Effector CD8-positive, alpha-beta T cell (primary cell): ENCODE measurements around the gene GALK1.
"Not testable (repeated sequence)": the region's sequence is repeated elsewhere in the genome, so short reads cannot be mapped to it uniquely, and the experiment has no call there.

Source experiments
- DNase-seq: peaks from one replicate; lab custom pipeline; 2025; lab: John Stamatoyannopoulos, UW

GALK1 gene

DNA sequence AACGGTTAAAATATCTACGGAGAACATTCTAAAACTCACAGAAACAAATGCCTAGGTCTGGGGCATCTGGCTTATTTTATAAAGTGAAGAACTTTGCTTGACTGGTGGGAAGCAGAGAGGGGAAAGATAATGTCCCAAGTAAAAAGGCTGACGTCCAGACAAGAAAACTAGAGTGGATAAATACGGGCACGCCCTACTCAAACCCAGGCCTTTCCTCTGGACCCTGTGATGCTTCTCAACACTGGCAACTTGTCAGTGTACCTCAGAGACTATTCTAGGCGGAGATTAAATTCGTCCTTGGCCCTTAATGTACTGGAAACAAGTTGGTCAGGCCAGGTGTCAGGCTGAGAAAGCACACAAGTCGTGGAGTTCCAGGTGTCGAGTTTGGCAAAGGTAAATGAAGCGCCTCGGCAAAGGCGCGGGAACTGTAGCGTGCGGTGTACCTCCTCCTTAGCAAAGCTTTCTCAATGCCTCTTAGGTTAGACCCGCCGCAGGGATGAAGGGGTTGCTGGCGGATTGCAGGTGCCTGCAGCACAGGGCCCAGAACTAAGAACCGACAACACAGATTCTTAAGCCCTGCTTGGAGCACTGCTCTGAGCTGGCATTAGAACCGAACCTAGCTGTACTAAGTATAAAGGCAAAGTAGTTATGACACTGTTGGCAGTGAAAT is 18.9 kb upstream of the GALK1 start:
- no peak for DNase-seq

- no peak for DNase-seq
These were observed 18.2 kb upstream of the GALK1 start for GRCh38 chr17:75783069-75783783.

DNA sequence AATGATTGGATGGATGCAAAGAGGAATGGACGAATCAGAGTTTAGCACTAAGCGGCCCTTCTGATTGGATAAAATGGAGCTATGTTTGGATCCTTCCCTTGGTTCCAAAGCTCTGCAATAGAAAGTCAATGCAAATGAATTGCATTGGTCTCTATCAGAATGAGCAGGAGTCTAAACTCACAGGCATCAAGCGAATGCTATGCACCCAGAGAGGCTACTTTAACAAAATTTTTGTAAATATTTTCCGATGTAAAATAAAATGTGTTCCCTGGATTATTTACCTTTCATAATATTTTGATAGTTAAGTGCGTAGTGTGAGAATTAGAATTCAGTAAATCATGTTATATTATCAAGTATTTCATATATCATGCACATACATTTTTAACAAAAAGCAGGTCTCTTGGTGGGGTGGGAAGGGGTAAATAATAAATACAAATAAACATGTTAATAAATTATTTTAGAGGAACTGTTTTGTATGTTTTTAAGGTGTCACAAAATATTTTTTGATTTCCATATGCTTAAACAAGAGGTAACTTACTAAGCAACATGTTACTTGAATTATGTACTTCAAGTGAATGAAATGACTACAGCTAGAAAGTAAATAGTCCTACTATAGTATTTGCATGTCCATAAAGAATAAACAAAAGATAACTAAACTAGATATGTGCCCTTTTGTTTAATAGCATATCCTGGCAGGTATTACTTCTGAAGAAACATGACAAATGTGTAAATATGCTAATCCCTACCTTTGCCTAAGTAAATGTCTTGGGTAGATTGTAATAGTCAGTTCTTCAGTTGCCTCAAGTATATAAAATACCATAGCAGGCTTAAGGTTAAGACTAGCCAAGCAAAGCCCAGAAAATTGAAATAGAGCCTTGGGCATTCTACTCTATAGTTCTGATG is 15.2 kb upstream of the GALK1 start:
- DNase-seq = no peak

DNA sequence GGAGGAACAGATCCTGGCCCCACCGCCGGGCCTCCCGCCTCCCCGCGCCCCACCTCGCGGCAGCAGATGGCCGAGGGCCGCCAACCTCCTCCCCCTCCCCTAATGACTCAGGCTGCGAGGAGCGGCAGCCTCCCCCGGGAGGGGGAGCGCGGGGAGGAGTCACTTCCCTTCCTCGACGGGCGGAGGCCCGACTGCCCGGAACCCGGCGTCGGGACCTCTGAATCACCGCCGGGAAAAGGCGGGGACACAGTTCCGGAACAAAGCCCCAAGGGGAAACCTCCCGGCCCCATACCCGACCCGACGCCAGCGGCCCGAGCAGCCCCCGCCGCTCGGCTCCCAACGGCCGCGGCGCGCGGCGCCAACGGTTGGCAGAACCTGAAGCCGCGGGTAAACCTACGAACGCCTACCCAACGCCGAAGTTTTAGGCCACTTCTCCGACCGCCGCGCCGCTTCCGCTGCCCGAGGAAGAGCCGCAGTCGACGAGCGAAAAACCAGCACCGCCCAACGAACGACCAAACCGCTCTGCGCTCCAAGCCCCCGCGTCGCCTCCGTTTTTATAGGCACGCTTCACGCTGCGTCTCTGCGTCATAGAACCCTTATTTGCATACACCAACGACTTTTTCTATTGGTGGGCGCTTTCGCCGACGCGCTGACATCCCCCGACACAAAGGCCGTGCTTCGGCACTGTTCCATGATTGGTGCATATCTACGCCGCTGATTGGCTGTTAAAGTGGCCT is 14.4 kb upstream of the GALK1 start:
- DNase-seq = peak; percentile 91

DNA sequence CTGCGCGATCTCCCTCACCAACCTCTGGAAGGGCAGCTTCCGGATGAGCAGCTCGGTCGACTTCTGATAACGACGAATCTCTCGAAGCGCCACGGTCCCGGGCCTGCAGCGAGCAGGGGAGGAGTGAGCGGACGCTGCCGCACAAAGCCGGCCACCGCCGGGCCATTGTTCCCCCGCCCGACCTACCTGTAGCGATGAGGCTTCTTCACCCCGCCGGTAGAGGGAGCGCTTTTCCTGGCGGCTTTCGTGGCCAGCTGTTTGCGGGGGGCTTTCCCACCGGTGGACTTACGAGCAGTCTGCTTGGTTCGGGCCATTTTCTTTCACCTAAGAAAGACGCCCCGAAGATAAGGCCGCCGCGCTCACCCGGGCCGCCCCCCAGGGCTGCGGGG is 13.9 kb upstream of the GALK1 start:
- DNase-seq = peak; percentile 67

DNA sequence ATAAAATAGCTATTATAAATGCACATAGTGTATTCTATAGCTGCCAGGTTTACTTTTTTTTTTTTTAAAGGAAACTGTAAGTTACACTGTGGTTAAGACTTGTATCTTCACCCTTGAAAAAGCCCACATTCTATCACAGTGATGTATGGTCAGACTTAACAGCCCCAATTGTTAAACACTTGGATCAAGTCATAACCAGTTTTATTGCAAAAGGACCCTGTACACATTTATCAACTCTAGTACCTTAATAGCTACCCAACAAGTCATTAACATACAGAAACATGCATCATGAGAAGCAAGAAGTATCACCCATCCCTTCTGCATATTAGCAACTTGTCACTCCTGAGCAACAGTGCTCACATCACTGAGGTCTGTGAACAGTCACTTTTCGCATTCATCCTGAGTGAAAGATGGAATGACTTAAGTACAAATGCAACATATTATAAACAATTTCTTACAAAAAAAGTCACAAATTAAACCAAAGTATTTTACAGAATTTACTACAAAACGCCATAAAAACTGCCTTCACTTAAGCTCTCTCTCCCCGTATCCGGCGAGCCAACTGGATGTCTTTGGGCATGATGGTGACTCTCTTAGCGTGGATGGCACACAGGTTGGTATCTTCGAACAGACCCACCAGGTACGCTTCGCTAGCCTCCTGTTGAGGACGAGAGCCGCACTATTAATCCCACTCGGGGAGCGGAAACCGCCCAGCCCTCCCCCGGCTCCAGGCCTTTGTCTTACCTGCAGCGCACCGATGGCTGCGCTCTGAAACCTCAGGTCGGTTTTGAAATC is 13.3 kb upstream of the GALK1 start:
- not testable (repeated sequence) for DNase-seq

- DNase-seq = no peak
These were observed 12.4 kb upstream of the GALK1 start for GRCh38 chr17:75777296-75777922.

GRCh38 chr17:75776386-75777295 is 11.6 kb upstream of the GALK1 start:
- no peak for DNase-seq

GRCh38 chr17:75774991-75775668 is 10.1 kb upstream of the GALK1 start:
- no peak for DNase-seq

GRCh38 chr17:75774471-75774990 is 9.5 kb upstream of the GALK1 start:
- no peak for DNase-seq

DNA sequence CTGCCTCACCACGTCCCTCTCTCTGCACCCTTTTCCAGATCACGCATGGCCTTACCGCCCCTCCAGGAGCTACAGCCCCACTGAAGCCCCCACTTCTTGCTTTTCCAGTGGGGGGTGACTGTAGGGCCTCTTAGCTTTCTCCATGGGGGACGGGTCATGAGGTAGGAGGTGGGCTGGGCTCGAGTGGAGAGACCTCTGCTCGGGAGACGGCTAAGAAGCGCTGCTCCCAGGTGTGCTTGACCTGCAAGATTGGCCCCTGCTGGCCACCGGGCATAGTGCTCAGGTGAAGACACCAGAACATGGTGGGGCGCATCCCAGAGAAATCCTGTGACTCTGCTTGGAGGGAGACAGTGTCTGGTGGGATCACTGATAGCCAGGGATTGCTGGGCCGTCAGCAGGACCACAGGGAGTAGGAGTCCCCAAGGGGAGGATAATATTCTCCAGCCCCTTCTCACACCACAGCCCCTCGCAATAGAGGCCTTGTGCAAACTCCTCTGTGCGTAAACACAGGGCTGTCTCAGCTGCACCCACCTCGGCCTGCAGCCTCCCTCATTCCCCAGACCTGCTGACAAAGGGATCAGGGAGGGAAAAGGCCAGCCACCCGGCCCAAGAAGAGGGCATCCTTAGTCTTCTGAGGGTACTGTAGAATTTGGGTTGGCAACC is 8.9 kb upstream of the GALK1 start:
- DNase-seq = no peak

DNA sequence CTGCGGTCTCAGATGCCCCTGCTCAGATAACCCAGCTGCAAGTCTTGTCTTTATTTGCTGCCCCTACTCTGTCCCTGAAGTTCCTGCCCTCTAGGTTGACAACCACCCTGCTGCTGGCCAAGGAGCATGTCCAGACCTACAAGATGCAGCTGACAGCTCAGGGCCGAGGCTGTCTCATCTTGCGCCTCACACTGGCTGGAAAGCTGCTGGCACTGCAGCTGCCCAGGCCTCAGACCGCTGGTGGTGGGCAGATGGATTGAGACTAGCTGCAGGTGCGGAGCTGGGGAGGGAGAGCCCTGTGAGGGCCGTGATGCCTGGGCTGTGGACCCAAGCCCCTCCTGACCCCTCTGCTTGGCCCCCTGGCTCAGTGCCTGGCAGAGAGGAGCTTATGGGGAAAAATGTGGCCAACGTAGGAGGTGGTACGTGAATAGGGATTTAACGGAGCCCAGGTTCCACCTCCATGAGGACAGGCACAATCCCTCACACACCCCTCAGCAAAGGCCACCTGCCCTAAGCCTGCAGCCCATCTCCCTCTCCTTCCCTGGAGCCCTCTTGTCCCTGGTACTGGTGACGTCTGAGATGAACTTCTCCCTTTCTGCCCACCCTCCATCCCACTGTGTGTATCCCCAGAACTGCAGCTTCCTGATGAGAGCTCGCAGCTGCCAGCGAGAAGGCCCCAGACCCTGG is 8.3 kb upstream of the GALK1 start:
- no peak for DNase-seq

DNA sequence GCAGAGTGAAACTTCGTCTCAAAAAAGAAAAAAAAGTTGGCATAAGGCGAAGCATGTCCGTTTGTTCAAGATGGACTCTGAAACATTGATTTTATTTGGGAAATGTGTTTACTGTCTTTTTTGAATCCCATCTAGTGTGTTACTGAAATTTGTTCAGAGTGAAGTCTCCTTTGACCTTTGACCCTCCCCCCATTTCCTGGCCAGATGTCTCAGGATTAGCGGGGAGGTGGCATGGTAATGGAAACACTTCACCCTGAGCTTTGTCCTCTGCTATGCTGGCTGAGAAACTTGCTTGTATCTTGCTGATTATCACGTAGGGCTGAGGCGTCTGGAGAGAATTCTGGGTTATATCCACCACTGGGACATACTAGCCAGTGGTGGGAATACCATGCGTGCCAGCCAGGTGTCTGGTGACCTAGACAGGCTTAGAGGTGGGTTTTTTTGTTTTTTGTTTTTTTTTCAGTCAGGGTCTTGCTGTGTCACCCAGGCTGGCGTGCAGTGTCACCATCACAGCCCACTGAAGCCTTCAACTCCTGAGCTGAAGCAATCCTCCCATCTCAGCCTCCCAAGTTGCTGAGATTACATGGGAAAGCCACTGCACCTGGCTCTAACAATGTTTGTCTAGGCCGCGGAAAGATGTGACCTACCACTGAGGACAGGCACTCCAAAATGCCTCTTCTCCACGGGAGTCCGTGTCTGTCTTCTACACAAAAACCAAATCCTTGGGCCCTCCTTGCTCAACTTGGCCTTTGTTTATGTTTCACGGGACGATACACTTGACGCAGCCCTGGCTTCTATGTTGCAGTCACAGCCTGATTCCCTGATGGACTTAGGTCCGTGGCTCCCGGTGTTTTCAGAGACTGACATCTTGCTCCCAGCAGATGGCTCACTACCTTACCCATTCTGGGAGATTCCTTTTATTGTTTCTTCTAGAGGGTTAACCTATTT is 6.6 kb upstream of the GALK1 start:
- DNase-seq = no peak

DNA sequence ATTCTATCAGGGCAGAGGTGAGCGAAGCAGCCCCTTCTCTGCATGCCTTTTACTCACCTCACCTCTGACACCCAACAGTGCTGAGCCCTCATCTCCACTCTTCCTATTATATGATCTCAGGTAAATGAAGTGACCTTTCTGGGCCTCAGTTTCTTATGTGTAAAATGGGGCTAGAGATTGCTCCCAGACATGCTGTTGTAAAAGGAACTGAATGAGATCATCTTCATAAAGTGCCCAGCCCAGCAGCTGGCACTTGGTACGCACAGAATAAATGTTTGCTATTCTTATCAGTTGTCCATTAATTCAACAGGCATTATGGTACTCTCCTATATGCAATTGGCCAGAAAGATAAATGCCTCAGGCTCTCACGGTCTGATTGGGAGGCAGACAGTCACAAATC is 4.5 kb upstream of the GALK1 start:
- DNase-seq = no peak

- DNase-seq = no peak
These were observed 2.9 kb upstream of the GALK1 start for GRCh38 chr17:75767881-75768280.

DNA sequence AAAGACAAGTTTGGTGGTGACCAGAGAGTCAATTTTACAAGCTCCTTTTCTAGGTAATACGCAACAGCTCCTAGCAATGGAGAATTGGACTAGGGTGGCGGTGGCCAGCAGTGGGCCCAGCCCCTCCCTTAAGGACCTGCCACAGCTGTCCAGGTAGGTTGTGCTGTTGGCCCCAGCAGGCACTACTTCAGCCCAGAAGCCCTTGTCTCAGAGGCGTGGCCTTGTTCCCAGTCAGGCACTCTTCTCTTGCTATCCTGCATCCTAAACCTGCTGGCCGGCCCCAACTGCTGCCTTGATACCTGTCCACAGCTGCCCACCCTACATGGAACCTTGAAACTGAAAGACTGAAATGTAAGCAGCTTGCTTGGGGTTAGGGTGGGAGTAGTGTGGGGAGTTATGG is 989 bp upstream of the GALK1 start:
- no peak for DNase-seq

GRCh38 chr17:75764417-75764710 is 628 bp downstream of the GALK1 start:
- no peak for DNase-seq
